ENCODE data around the gene PLCB1. TPM values are rescaled to one million over a fixed set of nuclear protein-coding genes. Genes with fewer than 3 reads are reported as not detected.

PLCB1 gene
- polyA plus RNA-seq, 5 donors, result 11.8 to 27.1 (median 19.5) TPM

GRCh38 chr20:8128291-8129060, 3.6 kb upstream of the PLCB1 start:
- DNase-seq, result no peak

DNA sequence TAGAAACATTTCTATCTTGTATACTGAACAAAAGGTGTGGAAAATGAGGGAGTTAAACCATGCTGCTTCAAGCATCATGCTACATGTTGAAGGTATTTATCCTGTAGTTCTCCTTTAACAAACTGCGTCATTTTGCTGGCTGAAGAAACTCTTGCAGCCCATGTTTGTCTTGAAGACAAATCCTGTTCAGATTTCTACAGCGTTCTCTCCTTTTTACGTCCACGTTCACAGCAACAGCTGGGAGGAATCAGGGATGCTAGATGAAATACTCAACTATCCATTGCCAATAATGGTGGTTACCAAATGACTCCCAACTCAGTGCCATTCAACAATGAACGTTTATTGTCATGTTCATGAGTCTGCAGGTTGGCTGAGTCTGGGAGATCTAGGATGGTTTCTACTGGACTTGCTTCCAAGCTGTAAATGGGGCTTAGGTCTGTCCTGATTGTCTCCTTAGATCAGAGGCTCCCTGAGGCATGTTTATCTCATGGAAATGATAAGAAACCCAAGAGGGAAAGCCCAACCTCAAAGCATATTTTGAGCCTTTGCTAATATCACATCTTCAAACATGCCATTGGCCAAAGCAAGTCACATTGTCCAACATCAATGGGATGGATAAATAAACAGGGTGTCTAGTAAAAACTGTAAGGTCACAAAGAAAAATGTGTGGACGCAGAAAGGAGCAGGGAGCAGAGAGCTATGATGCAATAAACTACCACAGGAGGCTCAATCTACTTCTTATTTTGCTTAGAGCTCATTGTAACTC, 2.7 kb upstream of the PLCB1 start:
- DNase-seq, result no peak

DNA sequence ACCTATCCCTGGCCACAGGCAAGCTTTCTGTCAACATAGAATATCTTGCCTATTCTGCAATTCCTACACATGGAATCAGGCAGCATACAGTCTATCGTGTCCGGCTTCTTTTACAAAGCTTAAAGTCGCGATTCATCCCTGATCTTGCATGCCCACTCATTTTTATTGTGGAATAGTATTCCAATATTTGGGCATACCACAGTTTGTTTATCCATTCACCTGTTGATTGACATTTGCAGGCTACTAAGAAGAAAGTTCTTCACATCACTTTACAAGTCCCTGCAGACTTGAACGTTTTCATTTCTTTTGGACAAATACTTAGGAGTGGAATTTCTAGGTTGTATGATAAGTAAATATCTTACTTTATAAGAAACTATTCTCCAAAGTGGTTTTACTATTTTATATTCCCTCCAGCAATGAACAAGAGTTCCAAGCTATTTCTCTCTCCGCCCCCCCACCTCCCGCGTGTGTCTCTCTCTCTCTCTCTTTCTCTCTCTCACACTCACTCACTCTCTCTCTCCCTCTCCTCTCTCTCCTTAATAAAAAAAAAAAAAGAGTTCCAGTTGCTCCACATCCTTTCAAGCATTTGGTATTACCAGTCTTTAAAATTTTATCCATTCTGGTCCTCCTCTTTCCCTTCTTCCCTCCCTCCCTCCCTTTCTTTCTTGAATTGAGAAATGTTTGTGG, 1.1 kb upstream of the PLCB1 start:
- DNase-seq, result no peak

DNA sequence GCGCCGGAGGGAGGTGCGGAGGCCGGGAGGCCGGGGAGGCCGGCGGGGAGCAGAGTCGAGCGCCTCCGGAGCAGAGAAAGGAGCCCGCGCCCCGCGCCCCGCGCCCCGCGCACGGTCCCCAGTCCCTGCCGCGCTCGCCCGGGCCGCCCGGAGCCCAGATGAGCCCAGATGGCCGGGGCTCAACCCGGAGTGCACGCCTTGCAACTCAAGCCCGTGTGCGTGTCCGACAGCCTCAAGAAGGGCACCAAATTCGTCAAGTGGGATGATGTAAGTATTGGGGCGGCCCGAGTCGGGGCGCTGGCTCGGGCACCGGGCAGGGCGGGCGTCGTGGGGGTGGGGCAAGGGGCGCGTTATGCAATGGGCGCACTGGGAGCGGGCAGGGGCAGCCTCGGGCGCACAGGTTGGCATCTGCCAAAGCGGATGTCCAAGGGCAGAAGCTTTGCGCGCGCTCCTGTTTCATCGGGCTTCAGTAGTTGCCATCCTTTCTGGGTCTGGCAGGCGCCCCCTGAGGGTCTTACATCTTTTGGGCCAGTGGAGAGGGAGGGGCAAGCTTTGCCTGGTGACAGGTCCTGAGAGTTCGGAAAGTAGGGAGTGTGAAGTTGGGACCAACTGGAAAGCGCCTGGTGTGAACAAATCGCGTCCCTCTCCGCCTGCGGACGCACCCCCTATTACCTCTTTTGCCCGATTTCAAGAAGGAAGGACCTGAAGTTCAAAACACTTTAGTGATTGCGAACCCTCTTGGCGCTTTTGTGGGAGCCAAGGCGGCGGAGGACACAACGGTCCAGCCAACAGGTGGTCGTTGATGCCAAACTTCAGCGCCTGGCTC, 631 bp downstream of the PLCB1 start:
- peak in 1 of 2 donors; percentile 21 for DNase-seq

DNA sequence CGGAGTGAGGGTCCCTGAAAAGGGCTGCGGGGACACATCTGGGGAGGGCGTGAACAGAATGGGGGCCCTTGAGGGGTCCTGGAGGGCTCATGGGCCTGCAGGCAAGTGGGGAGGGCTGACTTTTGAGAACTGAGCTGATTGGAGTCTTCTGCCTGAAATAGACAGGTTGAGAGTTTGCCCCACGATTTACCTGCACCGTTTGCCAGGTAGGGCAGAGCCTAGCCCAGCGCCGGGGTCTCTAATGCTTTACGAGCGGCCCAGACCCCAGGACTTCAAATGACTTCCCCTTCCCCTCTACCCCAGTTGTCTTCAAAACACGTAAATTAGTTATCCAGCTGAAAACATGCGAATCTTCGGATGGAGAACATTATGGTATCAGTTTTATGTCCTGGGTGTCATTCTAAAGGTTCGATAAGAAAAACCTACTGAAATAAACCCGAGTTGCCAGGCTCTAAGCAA, 1.3 kb downstream of the PLCB1 start:
- no peak for DNase-seq

- no peak for DNase-seq
Observed at GRCh38 chr20:8133851-8134451, 1.9 kb downstream of the PLCB1 start.

- no peak for DNase-seq
Observed at GRCh38 chr20:8139899-8140298, 7.8 kb downstream of the PLCB1 start.

- DNase-seq, result no peak
Observed at GRCh38 chr20:8143474-8143873, 11.4 kb downstream of the PLCB1 start.

GRCh38 chr20:8144282-8145245, 12.5 kb downstream of the PLCB1 start:
- DNase-seq, result no peak

GRCh38 chr20:8145246-8146168, 13.4 kb downstream of the PLCB1 start:
- no peak for DNase-seq

DNA sequence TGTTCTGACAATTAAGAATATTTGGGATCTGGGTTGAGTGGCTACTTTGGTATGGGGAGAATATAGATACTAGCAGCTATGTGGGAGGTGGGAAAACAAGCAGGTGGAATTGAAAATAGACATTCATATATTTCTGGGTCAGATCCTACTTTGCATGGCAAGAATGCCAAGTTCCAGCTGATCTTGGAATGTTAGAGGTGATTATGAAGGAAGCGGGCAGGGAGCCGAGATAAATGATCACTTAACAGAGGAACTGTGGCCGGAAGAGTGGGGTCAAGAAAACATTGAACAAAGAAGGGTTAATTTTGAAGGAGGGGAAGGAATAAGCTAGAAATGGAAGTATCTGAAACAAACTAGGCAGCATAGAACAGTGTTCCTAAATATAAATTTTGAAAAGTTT, 15.4 kb downstream of the PLCB1 start:
- DNase-seq, result no peak

- no peak for DNase-seq
Observed at GRCh38 chr20:8148501-8148900, 16.4 kb downstream of the PLCB1 start.

GRCh38 chr20:8150591-8150990, 18.5 kb downstream of the PLCB1 start:
- no peak for DNase-seq

GRCh38 chr20:8151372-8151771, 19.3 kb downstream of the PLCB1 start:
- no peak for DNase-seq

DNA sequence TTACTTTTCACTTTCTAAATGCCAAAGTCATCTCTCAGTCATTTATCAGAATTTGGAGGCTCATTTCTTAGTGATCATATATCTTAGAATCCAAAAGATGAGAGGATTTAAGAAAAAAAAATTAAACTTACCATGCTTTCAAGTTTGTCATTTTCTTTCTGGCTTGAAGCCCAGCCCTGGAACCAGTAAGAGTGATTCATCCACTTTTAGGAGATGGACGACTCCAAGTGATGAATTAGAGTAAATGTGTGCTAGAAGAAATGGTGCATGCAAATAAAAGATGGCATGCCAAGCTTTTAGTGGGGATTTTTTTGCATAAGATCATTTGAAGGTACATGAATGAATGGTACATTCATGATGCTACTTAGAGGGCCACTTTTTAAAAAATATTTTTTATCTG, 20.1 kb downstream of the PLCB1 start:
- DNase-seq, result no peak

- DNase-seq, result no peak
Observed at GRCh38 chr20:8152847-8153246, 20.8 kb downstream of the PLCB1 start.

DNA sequence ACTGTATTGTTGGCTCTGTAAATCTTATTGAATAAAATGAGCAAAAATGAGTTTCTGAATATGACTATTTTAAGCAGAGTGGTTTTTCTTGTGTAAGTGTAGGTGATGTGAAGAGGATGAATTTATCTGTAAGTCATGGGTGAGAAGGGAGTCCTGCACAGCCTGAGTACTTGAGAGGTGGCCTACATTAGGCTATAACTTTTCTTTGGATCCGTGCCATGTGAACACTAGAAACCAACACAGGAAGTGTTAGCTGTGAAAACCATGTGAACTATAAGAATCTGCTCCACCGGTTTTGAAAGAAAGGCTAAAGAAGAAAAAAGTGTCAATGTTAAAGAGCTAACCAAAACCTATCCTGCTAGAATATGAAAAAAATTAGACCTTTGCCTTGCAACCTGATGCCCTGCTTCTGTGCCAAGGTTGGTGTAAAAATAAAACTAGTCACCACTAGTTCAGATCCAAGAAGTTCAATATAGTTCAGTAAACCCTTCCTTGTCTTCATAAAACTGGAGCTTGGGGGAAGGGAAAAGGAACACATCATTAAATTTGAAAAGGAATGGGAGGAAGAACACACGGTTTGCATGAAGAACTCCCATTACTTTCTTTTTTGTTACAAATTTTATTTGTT, 21.3 kb downstream of the PLCB1 start:
- no peak for DNase-seq

GRCh38 chr20:8154638-8155037, 22.6 kb downstream of the PLCB1 start:
- no peak for DNase-seq

Data from right lung (tissue), 5 donors.